Gastrocnemius medialis (tissue), 4 donors: ENCODE measurements around the gene OPA3. TPM values are rescaled to one million over a fixed set of nuclear protein-coding genes. Genes with fewer than 3 reads are reported as not detected.

Source experiments
- ATAC-seq, 2 donors: fragments of 150-250 bp; one replicate each; pipeline ENCODE4 v1.9.1; 2016
- DNase-seq, 2 donors: peaks; one replicate each; pipeline ENCODE4 v3.0.0-alpha.2; 2019
- H3K27ac ChIP-seq, 4 donors: fragments of 200-600 bp; sonication (generic); 1 replicate in 1 of 4; 2 replicates in 3 of 4; pipeline ENCODE4 v1.5.1; 2016 to 2018; ENCODE audit warnings: mild to moderate bottlenecking in 2 of 4, moderate library complexity in 1 of 4
- H3K27me3 ChIP-seq, 3 donors: fragments of 200-600 bp; sonication (generic) in 2 of 3; 1 replicate in 1 of 3; 2 replicates in 2 of 3; pipeline versions ENCODE4 v1.5.1 to v1.6.0; 2016 to 2019; ENCODE audit warnings: mild to moderate bottlenecking in 1 of 3, moderate library complexity in 1 of 3
- H3K36me3 ChIP-seq, 2 donors: fragments of 200-600 bp; sonication (generic) in 1 of 2; one replicate each; pipeline ENCODE4 v1.5.1; 2017 to 2018
- H3K4me1 ChIP-seq, 2 donors: fragments of 200-600 bp; sonication (generic) in 1 of 2; one replicate each; pipeline ENCODE4 v1.5.1; 2016 to 2017; ENCODE audit warnings: mild to moderate bottlenecking in 2 of 2
- H3K4me3 ChIP-seq, 4 donors: fragments of 200-600 bp; sonication (generic) in 3 of 4; 1 replicate in 1 of 4; 2 replicates in 3 of 4; pipeline ENCODE4 v1.5.1; 2016 to 2019; ENCODE audit warnings: mild to moderate bottlenecking in 2 of 4
- H3K9me3 ChIP-seq, 3 donors: fragments of 200-600 bp; sonication (generic) in 2 of 3; 1 replicate in 1 of 3; 2 replicates in 2 of 3; pipeline ENCODE4 v1.5.1; 2016 to 2019
- CTCF ChIP-seq, 5 experiments: fragments of 450-650 bp in 3 of 5; fragments of 200-600 bp in 2 of 5; sonication (generic) in 2 of 5; IDR thresholded peaks in 4 of 5; conservative IDR thresholded peaks in 1 of 5; 1 replicate in 4 of 5; 2 replicates in 1 of 5; pipeline ENCODE4 v1.5.1; 2016 to 2019; ENCODE audit warnings: antibody characterized with exemption in 5 of 5, mild to moderate bottlenecking in 3 of 5, moderate library complexity in 3 of 5
- POLR2A ChIP-seq, 2 donors: fragments of 450-650 bp; IDR thresholded peaks; one replicate each; pipeline ENCODE4 v1.6.1; 2017; ENCODE audit warnings: antibody characterized with exemption in 2 of 2, mild to moderate bottlenecking in 2 of 2, moderate library complexity in 2 of 2
- in situ Hi-C, 4 donors: fragments of 200-750 bp; cut with MboI; loops; one replicate each; pipeline versions ENCODE4 v1.15.0 to v1.8.0; 2017; ENCODE audit warnings: low sequenced_read_pairs in 4 of 4
- intact Hi-C: fragments of 100-400 bp; cut with DNase I; formaldehyde crosslinking; loops from one replicate; pipeline ENCODE4 v1.15.1; 2023; ENCODE audit warnings: low total_unique reads
- total RNA-seq, 4 donors: library from RNA; depleted of rRNA; stranded (reverse); fragments of >200 nt; gene quantifications; one replicate each; pipeline versions ENCODE4 v1.1.0 to v1.2.3, GENCODE V29; 2016

OPA3 gene
- total RNA-seq, 4 donors from 2014 or later: 14.8 to 32.5 (median 20.3) TPM

- in situ Hi-C loops (loop anchor here in 2 of 4 donors (5.0 to 10.0 kb wide), 2 partner anchors 111 to 124 kb away; partner anchors contain the start of gene EML2 (in 1 of the 2)), intact Hi-C loops (loop anchor here (1.0 to 2.0 kb wide), 4 partner anchors 35 to 157 kb away; no protein-coding TSS in a partner anchor)
- H3K4me3 ChIP-seq: no peak overlapping the region
- peak; percentile 95 to 98 (median 97) for TF ChIP-seq CTCF (IDR thresholded peaks at IDR 0.05 in 4 of 5, conservative IDR thresholded peaks at IDR 0.05 in 1 of 5)
- no peak for TF ChIP-seq POLR2A (IDR thresholded peaks at IDR 0.05)
- H3K4me1 ChIP-seq: peaks cover 0 to 11% of the 10 kb centered on the region in 2 donors
- peak overlapping the region; percentile 2 to 63 (median 32) for H3K27ac ChIP-seq
- peaks cover 0 to 2% (median 1%) of the 10 kb centered on the region in 3 donors for H3K27me3 ChIP-seq
- H3K9me3 ChIP-seq: no peaks in the 10 kb centered on the region
- H3K36me3 ChIP-seq: peaks cover 0 to 28% of the 10 kb centered on the region in 2 donors
- DNase-seq (peak; percentile 77 to 83), ATAC-seq (peak; percentile 98)
These were observed 60.9 kb downstream of the OPA3 start for GRCh38 chr19:45523642-45524256.

GRCh38 chr19:45522010-45522941 lies 62.3 kb downstream of the OPA3 start:
- H3K27ac ChIP-seq: peak overlapping the region in 1 of 4 donors; percentile 41
- in situ Hi-C loops: loop anchor here in 2 of 4 donors (5.0 to 10.0 kb wide), 2 partner anchors 113 to 125 kb away; partner anchors contain the start of gene EML2 (in 1 of the 2)

GRCh38 chr19:45518469-45518826 lies 66.2 kb downstream of the OPA3 start:
- Histone ChIP-seq H3K27me3 (no peaks in the 10 kb centered on the region), H3K27ac (no peak overlapping the region), H3K36me3 (peaks cover 0 to 18% of the 10 kb centered on the region in 2 donors), H3K4me3 (no peak overlapping the region), H3K4me1 (peaks cover 3 to 21% of the 10 kb centered on the region in 2 donors), H3K9me3 (no peaks in the 10 kb centered on the region)
- ATAC-seq (no peak), DNase-seq (no peak)
- in situ Hi-C loops (no loop called here), intact Hi-C loops (no loop called here)
- TF ChIP-seq CTCF (IDR thresholded peaks at IDR 0.05 in 4 of 5, conservative IDR thresholded peaks at IDR 0.05 in 1 of 5) (no peak), POLR2A (IDR thresholded peaks at IDR 0.05) (no peak)

More at GRCh38 chr19:45522010-45522941, 62.3 kb downstream of the OPA3 start:
- no peak for ATAC-seq
- intact Hi-C loops: loop anchor here (2.0 kb wide), 1 partner anchor 159 kb away; no protein-coding TSS in a partner anchor
- H3K4me3 ChIP-seq: no peak overlapping the region
- no peaks in the 10 kb centered on the region for H3K27me3 ChIP-seq
- TF ChIP-seq POLR2A (IDR thresholded peaks at IDR 0.05) (no peak), CTCF (IDR thresholded peaks at IDR 0.05 in 4 of 5, conservative IDR thresholded peaks at IDR 0.05 in 1 of 5) (no peak)
- DNase-seq: no peak
- peaks cover 0 to 39% of the 10 kb centered on the region in 2 donors for H3K36me3 ChIP-seq
- no peaks in the 10 kb centered on the region for H3K9me3 ChIP-seq
- H3K4me1 ChIP-seq: peaks cover 0 to 11% of the 10 kb centered on the region in 2 donors

- intact Hi-C loops: no loop called here
- Histone ChIP-seq H3K36me3 (peaks cover 0 to 18% of the 10 kb centered on the region in 2 donors), H3K4me1 (peaks cover 3 to 27% of the 10 kb centered on the region in 2 donors), H3K4me3 (no peak overlapping the region), H3K9me3 (no peaks in the 10 kb centered on the region), H3K27me3 (no peaks in the 10 kb centered on the region), H3K27ac (no peak overlapping the region)
- TF ChIP-seq POLR2A (IDR thresholded peaks at IDR 0.05): no peak
- no peak for TF ChIP-seq CTCF (IDR thresholded peaks at IDR 0.05 in 4 of 5, conservative IDR thresholded peaks at IDR 0.05 in 1 of 5)
- in situ Hi-C loops: no loop called here
- no peak for DNase-seq
- ATAC-seq: no peak
These were observed 66.7 kb downstream of the OPA3 start for GRCh38 chr19:45517641-45518468.
